Activated T-cell treated with anti-CD3 and anti-CD28 coated beads, Interleukin-2, amount 50 U/mL, for 48 hours (primary cell): Measurements from ENCODE around the gene TTC6.
"Not testable (repeated sequence)": the region's sequence is repeated elsewhere in the genome, so short reads cannot be mapped to it uniquely, and the experiment has no call there.

Experiments
- DNase-seq, 2 experiments: peaks; one replicate each; pipeline ENCODE4 v3.0.0-alpha.2; 2020

The TTC6 gene

DNA sequence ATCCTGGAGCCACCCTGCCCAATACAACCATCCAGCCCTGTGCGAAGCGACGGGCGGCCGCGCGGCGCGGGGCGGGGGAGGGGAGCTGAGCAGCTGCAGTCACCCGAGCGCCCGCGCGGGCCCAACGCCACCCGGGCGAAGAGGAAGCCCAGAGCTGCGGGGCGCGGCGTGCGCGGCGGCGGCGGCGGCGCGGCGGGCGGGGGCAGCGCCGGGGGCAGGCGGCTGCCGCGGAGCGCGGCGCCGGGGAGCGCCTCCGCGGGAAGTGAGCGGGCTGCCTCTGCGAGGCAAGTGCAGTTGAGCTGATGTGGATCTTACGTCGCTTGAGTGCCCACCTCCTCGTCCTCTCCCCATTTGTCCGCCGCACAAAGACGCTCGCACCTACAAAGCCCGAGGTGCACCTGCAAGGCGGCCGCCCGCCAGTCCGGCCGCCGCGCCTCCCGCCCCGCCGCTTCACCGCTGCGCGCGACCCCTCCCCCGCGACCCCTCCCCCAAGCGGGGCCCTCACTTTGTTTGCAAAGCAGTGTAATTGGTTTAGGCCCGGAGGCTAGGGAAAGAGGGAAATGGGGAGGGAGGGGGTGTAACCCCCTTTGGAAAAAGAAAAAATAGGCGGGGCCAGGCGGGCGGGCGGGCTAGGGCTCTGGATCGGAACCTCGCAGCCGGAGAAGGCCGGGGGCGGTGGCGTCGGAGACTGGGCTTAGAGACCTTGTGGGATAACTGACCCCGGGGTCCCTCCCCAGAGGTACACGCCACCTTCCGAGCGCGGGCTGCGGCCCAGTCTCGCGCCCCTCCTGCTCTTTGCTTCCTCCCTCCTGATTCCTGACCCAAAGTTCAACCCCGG, at the start of gene TTC6, which contains the start of gene FOXA1:
TTC6 (plus strand) TSS at position 659 of the 838 bp plus-strand sequence. CDS start 26,436 bp downstream, outside the sequence.
FOXA1 (minus strand) TSS at position 279 of the 838 bp plus-strand sequence; CDS start at position 2, 277 bp downstream.
- DNase-seq = peak in 1 of 2 experiments; percentile 34

DNA sequence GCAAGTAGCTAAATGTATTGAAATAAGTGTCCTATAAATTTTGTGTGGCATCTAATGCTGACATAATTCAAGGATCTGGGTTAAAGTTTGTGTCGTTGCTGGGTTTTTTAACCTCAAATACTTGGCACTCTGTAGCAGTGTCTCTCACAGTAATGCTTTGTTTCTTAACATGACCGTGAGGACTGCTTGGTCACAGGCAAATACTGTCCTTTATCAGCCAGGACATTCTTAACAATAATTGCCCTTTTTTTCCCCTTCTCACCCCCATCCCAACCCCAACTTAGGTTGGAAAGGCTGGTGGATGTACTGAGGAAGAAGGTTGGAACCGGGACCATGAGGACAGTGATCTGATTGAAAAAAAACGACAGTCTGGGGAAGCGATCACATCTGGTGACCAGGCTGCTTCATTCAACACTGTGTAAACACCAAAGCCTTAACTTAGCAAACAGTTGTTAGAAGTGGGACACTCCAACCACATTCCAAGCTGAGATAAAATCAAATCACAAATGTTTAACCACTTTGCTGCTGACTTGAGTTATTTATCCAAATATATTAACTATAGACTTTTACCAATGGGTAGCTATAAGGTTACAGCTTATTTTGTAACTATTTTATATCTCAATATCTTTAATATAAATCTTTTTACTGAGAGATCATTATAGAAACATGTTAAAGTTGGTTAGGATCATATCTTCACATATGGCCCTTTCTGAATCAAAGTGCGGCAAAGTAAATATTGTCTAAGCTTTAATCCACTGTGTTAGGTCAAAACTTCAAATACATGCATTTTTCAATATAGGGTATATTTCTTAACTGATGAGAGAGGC, 48.6 kb upstream of the TTC6 start:
- DNase-seq = no peak

GRCh38 chr14:37550511-37550910, 44.9 kb upstream of the TTC6 start:
- DNase-seq = no peak

GRCh38 chr14:37551119-37551518, 44.3 kb upstream of the TTC6 start:
- DNase-seq = no peak

DNA sequence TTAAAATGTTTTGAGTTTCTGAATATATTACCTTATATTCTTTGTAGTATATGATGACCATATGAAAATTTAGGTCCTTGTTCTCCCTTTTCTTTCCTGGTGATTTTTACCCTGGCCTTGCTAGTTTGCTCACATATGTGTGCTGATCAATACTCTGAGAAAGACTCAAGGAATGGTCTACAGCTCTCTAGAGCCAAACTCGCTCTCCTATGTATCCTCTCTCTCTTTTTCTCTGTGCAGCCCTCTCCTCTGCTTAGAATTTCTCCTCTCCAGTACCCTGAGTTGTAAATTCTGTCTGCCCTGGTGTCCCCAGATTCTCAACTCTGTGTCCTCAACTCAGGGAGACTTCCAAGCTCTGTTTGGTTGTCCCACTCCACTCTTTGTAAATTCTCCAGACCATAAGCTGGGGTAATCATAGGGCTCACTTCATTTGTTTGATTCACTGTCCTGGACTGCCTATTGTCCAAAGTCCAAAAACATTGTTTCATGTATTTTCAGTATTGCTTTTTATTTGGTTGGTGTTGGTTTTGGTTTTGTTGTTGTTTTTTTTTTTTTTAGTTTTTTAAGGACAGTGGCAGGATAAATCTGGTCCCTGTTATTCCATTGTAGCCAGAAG, 41.4 kb upstream of the TTC6 start:
- no peak for DNase-seq

GRCh38 chr14:37555596-37555995, 39.8 kb upstream of the TTC6 start:
- DNase-seq = not testable (repeated sequence)

DNA sequence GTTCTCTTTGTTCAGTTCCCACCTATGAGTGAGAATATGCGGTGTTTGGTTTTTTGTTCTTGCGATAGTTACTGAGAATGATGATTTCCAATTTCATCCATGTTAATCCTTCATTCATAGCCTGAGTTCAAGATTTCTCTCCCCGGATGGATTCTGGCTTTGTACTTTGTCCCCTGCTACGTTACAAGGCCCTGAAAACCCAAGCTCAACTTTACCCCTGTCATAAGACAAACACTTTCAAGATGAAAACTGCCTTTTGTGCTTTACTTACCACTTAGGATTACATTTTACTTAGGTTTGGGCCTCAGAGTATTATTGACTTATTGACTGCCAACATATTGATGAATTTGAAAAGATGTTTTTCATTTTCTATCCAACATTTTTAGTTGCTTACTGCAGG, 36.7 kb upstream of the TTC6 start:
- no peak for DNase-seq

DNA sequence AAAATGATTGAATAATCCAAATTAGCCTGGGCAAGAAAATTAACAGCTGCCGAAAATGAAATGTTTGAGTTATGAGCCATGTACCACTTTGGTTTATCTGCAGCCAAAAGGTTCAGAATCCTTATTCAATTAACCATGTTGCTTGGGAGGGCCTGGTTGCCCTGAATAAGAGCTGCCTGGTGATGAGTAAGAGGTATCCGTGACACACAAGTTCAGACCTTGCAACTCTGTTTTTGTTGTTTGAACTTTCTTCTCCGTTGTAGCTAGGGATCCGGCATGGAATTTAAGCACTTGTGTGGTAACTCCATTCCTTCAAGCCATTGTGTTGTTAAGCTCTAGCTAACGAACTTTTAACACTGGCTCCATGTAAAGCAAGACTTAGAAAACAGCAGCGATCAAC, 36.0 kb upstream of the TTC6 start:
- no peak for DNase-seq

- no peak for DNase-seq
Measured at GRCh38 chr14:37563189-37563588, 32.2 kb upstream of the TTC6 start.

GRCh38 chr14:37565550-37565949, 29.9 kb upstream of the TTC6 start:
- no peak for DNase-seq

DNA sequence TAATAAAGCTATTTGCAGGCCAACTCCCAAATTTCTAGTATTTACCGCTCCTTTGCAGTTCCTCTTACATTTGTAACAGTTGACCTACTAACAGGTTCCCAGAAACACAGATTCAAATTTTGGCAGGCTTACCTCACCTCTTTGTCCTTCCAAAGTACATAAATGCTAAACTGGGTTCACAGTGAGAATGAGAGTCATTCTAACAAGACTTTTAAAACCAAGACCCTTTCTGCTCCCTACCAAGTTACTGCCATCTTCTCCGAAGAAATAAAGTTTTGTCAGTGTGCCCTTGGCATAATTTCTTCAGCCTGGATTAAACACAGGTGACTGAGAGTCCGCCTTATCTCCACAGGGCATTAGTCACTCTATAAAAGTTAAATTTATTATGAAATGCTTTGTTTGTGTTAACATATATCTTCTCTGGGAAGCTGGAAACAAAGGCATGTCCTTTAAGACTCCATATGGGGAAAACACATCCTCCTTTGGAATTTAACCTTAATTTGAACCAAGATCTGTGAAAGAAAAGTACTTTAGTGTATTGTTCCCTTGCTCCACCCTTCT, 28.5 kb upstream of the TTC6 start:
- no peak for DNase-seq

GRCh38 chr14:37569729-37570128, 25.7 kb upstream of the TTC6 start:
- no peak for DNase-seq

DNA sequence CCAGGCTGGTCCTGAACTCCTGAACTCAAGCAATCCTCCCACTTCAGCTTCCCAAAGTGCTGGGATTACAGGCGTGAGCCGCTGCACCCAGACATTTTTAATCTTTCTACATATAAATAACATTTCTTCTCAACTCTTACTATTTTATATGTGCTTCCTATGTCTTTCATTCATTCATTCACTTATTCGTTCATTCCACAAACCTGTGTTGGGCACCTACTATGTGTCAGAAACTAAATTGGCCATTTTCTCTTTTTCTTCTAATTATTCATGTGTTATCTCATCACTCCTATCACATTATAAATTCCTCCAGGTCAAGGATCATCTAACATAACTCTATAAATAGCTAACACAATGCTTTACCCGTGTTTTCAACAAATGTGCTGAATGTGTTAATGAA, 24.0 kb upstream of the TTC6 start:
- no peak for DNase-seq

DNA sequence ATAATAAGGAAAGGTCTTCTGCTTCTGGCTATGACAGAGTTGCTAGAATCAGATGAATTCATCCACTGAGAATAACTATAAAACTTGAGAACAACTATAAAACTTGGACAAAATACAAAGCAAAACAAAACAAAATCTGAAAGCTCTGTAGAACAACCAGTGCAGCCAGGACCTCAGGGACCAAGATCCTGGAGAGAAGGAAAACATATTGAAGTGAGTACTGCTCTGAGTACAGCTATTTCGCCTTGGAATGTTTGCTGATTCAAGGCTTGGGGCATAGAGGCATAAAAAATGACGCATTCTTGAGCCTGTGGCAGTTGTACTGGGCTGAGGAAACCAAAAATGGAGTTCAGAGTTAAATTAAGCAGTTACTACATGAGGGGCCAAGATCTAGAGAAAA, 22.1 kb upstream of the TTC6 start:
- DNase-seq = no peak

DNA sequence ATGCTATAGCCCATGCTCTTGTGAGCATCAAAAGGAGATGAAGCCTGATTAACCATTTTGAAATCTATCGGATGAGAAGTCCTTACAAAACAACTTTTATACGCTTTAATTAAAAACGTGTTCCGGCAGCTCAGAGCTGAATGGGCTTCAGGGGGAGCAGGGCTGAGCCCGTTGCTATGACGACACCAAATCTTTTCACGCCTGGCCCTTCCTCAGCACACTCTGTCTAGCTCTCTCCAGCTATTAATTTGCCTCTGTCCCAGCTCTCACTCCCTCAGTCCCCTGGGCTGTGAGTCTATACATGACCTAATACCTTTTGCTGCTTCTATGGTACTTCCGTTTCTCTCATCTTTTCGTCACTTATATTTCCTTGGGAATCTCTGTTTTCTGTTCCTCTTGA, 16.2 kb upstream of the TTC6 start:
- DNase-seq = no peak

GRCh38 chr14:37580146-37580545, 15.3 kb upstream of the TTC6 start:
- no peak for DNase-seq

- no peak for DNase-seq
Measured at GRCh38 chr14:37583358-37584210, 11.8 kb upstream of the TTC6 start.

DNA sequence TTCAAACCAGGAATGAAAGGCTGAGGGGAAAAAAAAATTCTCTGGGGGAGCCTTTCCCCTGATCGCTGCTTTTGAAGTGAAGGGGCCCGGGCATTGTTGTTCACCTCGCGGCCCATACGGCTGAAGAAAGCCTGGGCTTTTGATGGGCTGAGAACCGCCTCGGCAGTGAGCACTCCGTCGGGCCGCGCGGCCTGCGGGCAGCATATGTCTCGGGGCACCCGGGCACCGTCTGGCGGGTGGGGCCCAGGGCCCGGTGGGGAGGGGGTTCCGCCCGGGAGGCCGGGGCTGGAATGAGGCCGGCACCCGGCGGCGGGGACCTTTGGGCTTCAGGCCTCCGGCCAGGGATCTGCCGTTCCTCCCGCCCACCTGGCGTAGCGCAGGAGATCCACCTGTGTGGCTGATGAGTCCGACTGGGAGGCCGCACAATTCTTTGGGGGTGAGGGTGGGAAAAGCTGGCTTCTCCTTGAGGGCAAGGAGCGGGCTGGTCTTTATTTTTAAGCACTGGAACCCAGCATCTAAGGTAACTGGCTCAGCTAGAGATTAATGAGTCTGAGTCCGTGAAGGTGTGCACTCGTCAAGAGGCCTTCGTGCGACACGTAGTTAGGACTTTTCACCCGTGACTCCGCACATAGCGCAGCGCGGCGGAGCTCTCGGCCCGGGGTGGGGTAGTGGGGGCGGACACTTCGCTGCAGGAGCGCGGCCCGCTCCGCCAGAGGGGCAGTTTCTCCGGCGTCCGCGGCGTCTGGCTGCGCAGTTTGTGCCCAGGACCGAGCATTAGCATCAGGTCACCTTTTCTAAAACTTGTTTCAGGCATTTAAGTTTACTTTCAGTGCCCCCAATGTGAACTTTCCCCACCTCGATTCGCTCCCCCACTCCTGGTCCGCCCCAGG, 11.0 kb upstream of the TTC6 start:
- DNase-seq = no peak

DNA sequence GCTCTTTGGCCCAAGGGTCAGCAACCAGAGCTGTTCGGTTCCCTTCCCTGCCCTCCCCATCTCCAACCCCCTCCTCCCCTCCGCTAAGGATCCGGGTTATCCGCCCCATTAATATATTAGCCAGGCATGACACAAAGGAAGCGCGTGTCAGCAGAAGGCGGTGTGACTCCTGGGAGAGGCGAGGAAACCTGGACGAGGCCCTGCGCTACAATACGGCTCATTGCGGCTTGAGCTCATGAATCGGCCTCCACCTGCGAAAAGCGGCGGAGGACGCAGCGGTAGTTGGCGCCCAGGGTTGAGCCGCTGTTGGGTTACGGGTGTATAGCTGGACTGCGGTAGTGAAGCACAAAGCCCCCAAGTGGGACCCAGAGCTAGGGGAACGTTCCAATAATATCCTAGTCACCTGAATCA, 10.3 kb upstream of the TTC6 start:
- no peak for DNase-seq

GRCh38 chr14:37585971-37586796, 9.2 kb upstream of the TTC6 start:
- DNase-seq = no peak
